Renal cortex interstitium (tissue), 11 donors: Measurements from ENCODE around the gene INSIG1. TPM values are rescaled to one million over a fixed set of nuclear protein-coding genes. Genes with fewer than 3 reads are reported as not detected.

ENCODE experiments used
- DNase-seq, 11 donors: peaks; one replicate each; pipeline ENCODE4 v3.0.0-alpha.2; 2013; ENCODE audit warnings: low read depth in 9 of 11, low spot score in 4 of 11; ENCODE audit errors: extremely low read depth in 1 of 11
- polyA plus RNA-seq, 3 donors: library from polyadenylated mRNA; unstranded; fragments of 120-200 nt; gene quantifications; one replicate each; pipeline ENCODE4 v1.2.1, GENCODE V29; 2013; ENCODE audit not compliant: insufficient read length in 3 of 3

INSIG1 gene
- polyA plus RNA-seq, 3 donors: 25.9 to 37.1 (median 36.4) TPM

- no peak for DNase-seq
Measured at GRCh38 chr7:155261031-155261985, 36.4 kb upstream of the INSIG1 start.

GRCh38 chr7:155262031-155262430, 35.6 kb upstream of the INSIG1 start:
- DNase-seq: no peak

GRCh38 chr7:155263051-155263450, 34.6 kb upstream of the INSIG1 start:
- no peak for DNase-seq

GRCh38 chr7:155263581-155264143, 34.0 kb upstream of the INSIG1 start:
- DNase-seq: no peak

DNA sequence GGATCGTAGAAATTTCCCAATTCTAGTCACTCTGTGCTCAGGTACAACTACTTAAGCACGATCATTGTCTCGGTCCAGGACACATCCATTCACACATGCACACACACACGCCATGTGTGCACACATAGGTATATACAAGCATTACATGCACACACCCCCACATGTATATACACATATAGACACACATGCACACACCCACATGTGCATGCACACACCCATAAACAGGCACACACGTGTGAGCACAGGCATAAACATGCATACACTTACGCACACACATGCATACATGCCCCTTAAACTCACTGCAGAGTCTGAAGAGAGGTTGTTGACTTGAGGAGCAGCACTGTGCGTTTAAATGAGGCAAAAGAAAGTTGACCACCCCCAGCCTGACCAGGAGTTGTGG, 32.5 kb upstream of the INSIG1 start:
- DNase-seq: no peak

- DNase-seq: no peak
Measured at GRCh38 chr7:155265961-155266360, 31.7 kb upstream of the INSIG1 start.

DNA sequence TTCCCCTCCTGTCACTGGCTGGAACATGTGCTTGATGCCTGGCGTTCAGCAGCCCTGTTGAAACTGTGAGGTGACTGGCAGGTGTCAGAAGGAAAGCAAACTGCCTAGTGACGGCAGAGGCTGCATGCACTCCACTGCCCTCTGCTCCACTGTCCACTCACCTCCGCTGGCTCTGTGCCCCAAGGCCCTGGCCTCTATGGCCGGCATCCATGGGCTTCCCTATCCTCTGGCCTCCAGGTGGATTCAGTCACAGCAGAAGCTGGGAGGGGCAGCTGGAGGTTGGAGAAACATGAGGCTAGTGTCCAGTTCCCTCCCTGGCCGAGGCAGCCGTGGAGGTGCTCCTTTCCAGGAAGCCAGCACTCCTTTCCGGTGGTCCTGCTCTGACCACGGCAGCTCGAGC, 31.2 kb upstream of the INSIG1 start:
- DNase-seq: no peak

- DNase-seq: no peak
Measured at GRCh38 chr7:155267023-155267422, 30.7 kb upstream of the INSIG1 start.

DNA sequence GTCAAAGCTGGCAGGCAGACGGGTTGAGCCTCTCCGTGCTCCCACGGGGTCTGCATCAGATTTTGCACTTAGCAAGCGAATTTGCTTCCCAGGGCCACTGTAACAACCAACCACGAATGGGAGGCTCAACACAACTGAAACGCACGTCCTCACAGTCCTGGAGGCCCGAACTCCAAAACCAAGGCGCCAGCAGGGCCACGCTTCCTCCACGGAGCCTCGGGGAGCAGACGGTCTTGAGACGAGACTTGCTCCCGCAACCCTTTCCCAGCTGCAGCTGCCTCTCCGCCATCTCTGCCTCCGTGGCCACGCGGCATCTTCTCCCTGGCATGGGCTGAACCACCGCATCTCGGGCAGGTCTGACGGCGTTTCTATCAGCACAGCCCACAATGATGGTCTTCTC, 30.2 kb upstream of the INSIG1 start:
- no peak for DNase-seq

DNA sequence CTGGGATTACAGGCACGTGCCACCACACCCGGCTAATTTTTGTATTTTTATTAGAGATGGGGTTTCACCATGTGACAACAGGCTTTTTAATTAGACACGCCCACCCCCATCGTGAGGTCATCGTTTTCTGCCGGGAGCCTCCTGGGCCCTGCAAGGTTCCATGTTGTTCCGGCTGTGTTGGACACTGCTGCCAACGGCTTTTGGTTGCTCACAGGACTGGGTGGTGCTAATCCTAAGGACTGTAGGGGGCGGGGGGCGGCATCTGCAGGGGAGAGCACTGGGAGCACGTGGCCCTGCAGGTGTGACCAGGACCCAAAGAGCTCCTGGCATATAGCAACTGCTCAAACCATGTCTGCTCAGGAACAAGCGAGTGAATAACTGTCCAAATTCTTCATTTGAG, 29.5 kb upstream of the INSIG1 start:
- no peak for DNase-seq

- DNase-seq: no peak
Measured at GRCh38 chr7:155268921-155269650, 28.6 kb upstream of the INSIG1 start.

DNA sequence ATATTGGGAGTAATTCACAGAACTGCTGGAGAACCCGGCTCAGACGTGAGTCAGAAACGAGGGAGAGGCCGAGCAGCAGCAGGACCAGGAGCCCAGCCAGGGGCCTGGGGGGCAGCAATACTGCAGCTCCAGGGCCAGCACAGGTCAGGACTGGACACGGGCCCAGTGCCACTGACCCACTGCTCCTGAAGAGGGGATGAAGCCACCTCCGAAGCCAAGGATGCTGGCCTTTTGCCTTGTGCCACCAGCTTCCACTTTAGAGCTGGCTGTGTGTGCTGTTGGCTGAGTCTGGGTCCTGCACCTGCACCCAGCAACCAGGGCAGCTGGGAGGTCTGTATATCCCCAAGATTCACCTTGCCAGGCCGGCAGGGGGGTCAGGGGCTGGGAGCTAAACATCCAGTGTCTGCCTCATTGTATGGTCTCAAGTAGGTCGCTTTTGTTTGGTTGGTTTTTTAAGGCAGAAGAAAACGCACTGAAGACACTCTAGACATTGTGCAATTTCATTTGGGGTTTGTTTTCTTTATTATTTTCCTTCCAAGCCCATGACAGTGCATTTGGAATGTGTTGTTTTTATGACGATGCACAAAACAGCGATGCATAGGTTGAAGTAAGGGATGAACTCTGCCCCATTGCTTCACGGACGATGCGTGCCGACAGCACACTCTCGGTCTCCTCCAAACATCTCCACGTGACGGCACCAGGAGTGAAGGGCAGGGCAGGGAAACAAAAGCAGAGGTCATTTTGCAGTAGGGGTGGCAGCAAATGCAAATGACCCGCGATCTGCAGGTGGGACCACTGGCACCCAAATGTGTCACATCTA, 27.7 kb upstream of the INSIG1 start:
- no peak for DNase-seq

DNA sequence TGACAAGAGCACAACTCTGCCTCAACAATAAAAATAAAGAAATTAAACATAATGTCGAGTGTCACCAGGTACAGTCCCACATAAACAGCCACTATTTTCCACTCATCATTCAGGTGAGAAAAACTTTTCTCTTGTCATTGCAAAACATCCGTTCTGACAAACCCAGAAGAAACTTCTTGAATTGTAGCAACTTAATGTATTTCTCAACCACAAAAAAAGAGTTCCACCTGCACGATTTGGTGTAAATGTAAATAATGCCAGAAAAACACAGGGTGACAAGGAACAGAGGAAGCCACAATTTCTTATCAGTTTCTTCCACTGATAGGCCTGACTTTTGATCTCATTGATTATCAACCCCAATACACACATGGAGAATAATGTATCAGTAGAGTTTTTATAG, 26.8 kb upstream of the INSIG1 start:
- DNase-seq: no peak

DNA sequence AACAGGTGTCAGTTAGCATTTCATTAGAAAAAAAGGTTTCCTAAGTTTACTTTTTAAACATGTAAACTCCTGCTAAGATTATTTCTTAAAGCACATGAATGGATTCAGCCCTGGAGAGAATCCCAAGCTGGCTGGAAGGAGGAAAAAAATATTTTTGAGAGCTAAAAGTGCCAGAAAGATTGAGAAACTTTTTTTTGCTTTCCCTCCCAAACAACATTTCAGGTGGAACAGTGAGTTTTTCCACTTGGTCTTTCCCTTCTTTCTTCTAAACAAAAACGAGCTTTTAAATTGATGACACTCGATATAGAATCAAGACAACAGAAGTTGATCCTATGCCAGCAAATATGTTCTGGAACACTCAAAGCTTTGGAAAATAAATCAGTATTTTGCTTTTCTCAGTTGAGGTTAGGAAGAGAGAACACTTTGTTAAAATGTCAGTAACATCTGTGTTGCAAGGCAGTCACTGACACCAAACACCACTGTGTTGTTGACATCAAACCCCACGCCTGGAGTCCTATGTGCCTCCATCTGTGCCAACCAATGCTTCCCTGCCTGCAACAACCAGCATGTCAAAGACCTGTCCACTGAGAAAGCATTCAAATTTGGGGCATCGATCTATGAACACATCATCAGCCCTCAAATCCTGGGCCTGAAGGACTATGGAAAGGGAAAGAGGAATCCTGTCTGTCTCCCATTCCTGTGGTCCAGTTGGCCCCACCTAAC, 22.9 kb upstream of the INSIG1 start:
- DNase-seq: no peak

- DNase-seq: no peak
Measured at GRCh38 chr7:155276042-155276799, 21.5 kb upstream of the INSIG1 start.

GRCh38 chr7:155276800-155277375, 20.8 kb upstream of the INSIG1 start:
- no peak for DNase-seq

- DNase-seq: no peak
Measured at GRCh38 chr7:155277385-155277994, 20.2 kb upstream of the INSIG1 start.
